HepG2 (cell line): ENCODE measurements around the gene PGC. TPM values are rescaled to one million over a fixed set of nuclear protein-coding genes. Genes with fewer than 3 reads are reported as not detected.

ENCODE experiments used
- BCL3 ChIP-seq: sonication (generic); formaldehyde crosslinking; IDR thresholded peaks from 2 replicates; pipeline ENCODE4 v1.5.1; 2020; ENCODE audit warnings: mild to moderate bottlenecking, missing genetic modification reagents, moderate library complexity
- ETV5 ChIP-seq: IDR thresholded peaks from 2 replicates; pipeline ENCODE4 v1.6.1; 2018; ENCODE audit warnings: missing biosample characterization, missing genetic modification reagents, inconsistent platforms, borderline replicate concordance
- GLMP ChIP-seq: sonication (generic); formaldehyde crosslinking; IDR thresholded peaks from 2 replicates; pipeline ENCODE4 v1.9.0; 2021; ENCODE audit warnings: missing genetic modification reagents, mild to moderate bottlenecking, borderline replicate concordance
- HDAC1 ChIP-seq: sonication (generic); formaldehyde crosslinking; IDR thresholded peaks from 2 replicates; pipeline ENCODE4 v1.5.1; 2020; ENCODE audit warnings: mild to moderate bottlenecking, missing genetic modification reagents
- HMGA1 ChIP-seq: sonication (generic); formaldehyde crosslinking; conservative IDR thresholded peaks from 2 replicates; pipeline ENCODE4 v1.4.0; 2020; ENCODE audit warnings: missing genetic modification reagents
- KLF13 ChIP-seq: sonication (generic); formaldehyde crosslinking; IDR thresholded peaks from 2 replicates; pipeline ENCODE4 v1.4.0; 2020; ENCODE audit warnings: mild to moderate bottlenecking, missing genetic modification reagents
- KMT2A ChIP-seq: sonication (generic); formaldehyde crosslinking; IDR thresholded peaks from 2 replicates; pipeline ENCODE4 v1.4.0; 2020; ENCODE audit warnings: missing genetic modification reagents
- MNT ChIP-seq: fragments of 450-650 bp; IDR thresholded peaks from 2 replicates; pipeline ENCODE4 v1.6.1; 2016
- MTA1 ChIP-seq: sonication (generic); formaldehyde crosslinking; IDR thresholded peaks from 2 replicates; pipeline ENCODE4 v1.4.0; 2020; ENCODE audit warnings: missing genetic modification reagents, mild to moderate bottlenecking, borderline replicate concordance
- NCOA2 ChIP-seq: sonication (generic); formaldehyde crosslinking; IDR thresholded peaks from 2 replicates; pipeline ENCODE4 v1.8.0; 2022; ENCODE audit warnings: inconsistent platforms
- SMAD3 ChIP-seq: sonication (generic); formaldehyde crosslinking; IDR thresholded peaks from 2 replicates; pipeline ENCODE4 v1.4.0; 2020; ENCODE audit warnings: missing genetic modification reagents
- SMYD3 ChIP-seq: sonication (generic); formaldehyde crosslinking; IDR thresholded peaks from 2 replicates; pipeline ENCODE4 v1.8.1; 2023; ENCODE audit warnings: mild to moderate bottlenecking, missing genetic modification reagents
- TARDBP ChIP-seq: sonication (generic); formaldehyde crosslinking; IDR thresholded peaks from 2 replicates; pipeline ENCODE4 v1.8.0; 2022; ENCODE audit warnings: mild to moderate bottlenecking, missing genetic modification reagents
- TRIM24 ChIP-seq: sonication (generic); formaldehyde crosslinking; IDR thresholded peaks from 2 replicates; pipeline ENCODE4 v1.8.0; 2022; ENCODE audit warnings: mild to moderate bottlenecking, missing genetic modification reagents
- TSC22D2 ChIP-seq: sonication (generic); formaldehyde crosslinking; IDR thresholded peaks from 2 replicates; pipeline ENCODE4 v1.5.1; 2020; ENCODE audit warnings: missing genetic modification reagents, mild to moderate bottlenecking, borderline replicate concordance
- XBP1 ChIP-seq: sonication (generic); formaldehyde crosslinking; IDR thresholded peaks from 2 replicates; pipeline ENCODE4 v1.5.0; 2020; ENCODE audit warnings: missing genetic modification reagents
- ZBTB7B ChIP-seq: sonication (generic); formaldehyde crosslinking; IDR thresholded peaks from 2 replicates; pipeline ENCODE4 v1.4.0; 2020; ENCODE audit warnings: missing genetic modification reagents
- ZNF326 ChIP-seq: sonication (generic); formaldehyde crosslinking; IDR thresholded peaks from 2 replicates; pipeline ENCODE4 v1.4.0; 2020; ENCODE audit warnings: missing genetic modification reagents, borderline replicate concordance
- ZNF333 ChIP-seq: sonication (generic); formaldehyde crosslinking; IDR thresholded peaks from 2 replicates; pipeline ENCODE4 v1.4.0; 2020; ENCODE audit warnings: mild to moderate bottlenecking, missing genetic modification reagents, borderline replicate concordance
- ZNF552 ChIP-seq: sonication (generic); formaldehyde crosslinking; IDR thresholded peaks from 2 replicates; pipeline ENCODE4 v1.9.0; 2022; ENCODE audit warnings: missing genetic modification reagents, mild to moderate bottlenecking, borderline replicate concordance
- ZNF567 ChIP-seq: sonication (generic); formaldehyde crosslinking; IDR thresholded peaks from 2 replicates; pipeline ENCODE4 v1.8.1; 2023; ENCODE audit warnings: mild to moderate bottlenecking, missing genetic modification reagents, borderline replicate concordance
- ZNF720 ChIP-seq: sonication (generic); formaldehyde crosslinking; IDR thresholded peaks from 2 replicates; pipeline ENCODE4 v1.4.0; 2020; ENCODE audit warnings: missing genetic modification reagents
- ZNF766 ChIP-seq: sonication (generic); formaldehyde crosslinking; IDR thresholded peaks from 2 replicates; pipeline ENCODE4 v1.5.0; 2020; ENCODE audit warnings: missing genetic modification reagents, borderline replicate concordance
- ZNF790 ChIP-seq: sonication (generic); formaldehyde crosslinking; IDR thresholded peaks from 2 replicates; pipeline ENCODE4 v1.8.0; 2022; ENCODE audit warnings: missing genetic modification reagents, mild to moderate bottlenecking, borderline replicate concordance
- polyA plus RNA-seq, 8 experiments: library from polyadenylated mRNA; depleted of rRNA in 3 of 8; stranded (reverse) in 7 of 8; unstranded in 1 of 8; fragments of >200 nt; fragmentation: Illumina TruSeq in 4 of 8; extraction: Trizol in 4 of 8; gene quantifications; 2 replicates each; pipeline versions ENCODE4 v1.2.1 to v1.2.3, GENCODE V29; 2011 to 2016; ENCODE audit warnings: low read depth in 4 of 8, missing spikeins in 1 of 8, mixed read lengths in 1 of 8; ENCODE audit not compliant: insufficient read depth in 1 of 8
- total RNA-seq, 5 experiments: library from RNA; depleted of rRNA; stranded (reverse); fragments of >200 nt; fragmentation: Illumina TruSeq; extraction: Trizol; gene quantifications; 2 replicates each; pipeline ENCODE4 v1.2.3, GENCODE V29; 2016; ENCODE audit warnings: low read depth in 1 of 5
- TF ChIP-seq, protein P1 (sequence below): sonication (generic); formaldehyde crosslinking; IDR thresholded peaks from 2 replicates; pipeline ENCODE4 v1.9.0; 2022; ENCODE audit warnings: missing genetic modification reagents, mild to moderate bottlenecking, borderline replicate concordance

PGC gene
- total and polyA plus RNA-seq, 2 of the 13 experiments (the other 11 are each of a cell fraction or from before 2014, with no cell fraction given): 426 to 502 TPM

GRCh38 chr6:41747256-41748101 lies at the start of gene PGC (continued):
- no peak for TF ChIP-seq GLMP (CRISPR knock-in tag)
- peak; percentile 20 for TF ChIP-seq KMT2A (CRISPR knock-in tag)
- peak; percentile 53; the same call in 1 of the 2 replicates for TF ChIP-seq TRIM24 (CRISPR knock-in tag)
- peak; percentile 87 for TF ChIP-seq BCL3
- 0 out of 2 replicates have a peak, but pooled peaks have one; percentile 58 for TF ChIP-seq ZNF567 (CRISPR knock-in tag)
- TF ChIP-seq SMAD3: peak; percentile 92; the same call in 1 of the 2 replicates
- no peak for TF ChIP-seq XBP1 (CRISPR knock-in tag)
- TF ChIP-seq HMGA1 (CRISPR knock-in tag): no peak
- peak; percentile 91 for TF ChIP-seq MTA1 (CRISPR knock-in tag)
- no peak for TF ChIP-seq TSC22D2 (CRISPR knock-in tag)
- no peak for TF ChIP-seq ZNF720 (CRISPR knock-in tag)
- TF ChIP-seq ZNF766: no peak
- TF ChIP-seq ZNF790 (CRISPR knock-in tag): no peak
- no peak for TF ChIP-seq ZNF326 (CRISPR knock-in tag)
- no peak for TF ChIP-seq ZNF552
- TF ChIP-seq SMYD3 (CRISPR knock-in tag): no peak
- TF ChIP-seq NCOA2 (CRISPR knock-in tag): peak; percentile 95
- TF ChIP-seq ZNF333 (CRISPR knock-in tag): no peak
- TF ChIP-seq ZBTB7B: peak; percentile 67
- no peak; the same call in 1 of the 2 replicates for TF ChIP-seq KLF13 (CRISPR knock-in tag)
- TF ChIP-seq, protein P1, sequence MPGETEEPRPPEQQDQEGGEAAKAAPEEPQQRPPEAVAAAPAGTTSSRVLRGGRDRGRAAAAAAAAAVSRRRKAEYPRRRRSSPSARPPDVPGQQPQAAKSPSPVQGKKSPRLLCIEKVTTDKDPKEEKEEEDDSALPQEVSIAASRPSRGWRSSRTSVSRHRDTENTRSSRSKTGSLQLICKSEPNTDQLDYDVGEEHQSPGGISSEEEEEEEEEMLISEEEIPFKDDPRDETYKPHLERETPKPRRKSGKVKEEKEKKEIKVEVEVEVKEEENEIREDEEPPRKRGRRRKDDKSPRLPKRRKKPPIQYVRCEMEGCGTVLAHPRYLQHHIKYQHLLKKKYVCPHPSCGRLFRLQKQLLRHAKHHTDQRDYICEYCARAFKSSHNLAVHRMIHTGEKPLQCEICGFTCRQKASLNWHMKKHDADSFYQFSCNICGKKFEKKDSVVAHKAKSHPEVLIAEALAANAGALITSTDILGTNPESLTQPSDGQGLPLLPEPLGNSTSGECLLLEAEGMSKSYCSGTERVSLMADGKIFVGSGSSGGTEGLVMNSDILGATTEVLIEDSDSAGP (CRISPR knock-in tag): peak; percentile 71
- TF ChIP-seq ETV5 (CRISPR knock-in tag): peak; percentile 65
- no peak for TF ChIP-seq MNT
- TF ChIP-seq HDAC1 (CRISPR knock-in tag): peak; percentile 96
- TF ChIP-seq TARDBP (CRISPR knock-in tag): peak; percentile 79
